ENCODE measurements around the gene ZNF487. TPM values are rescaled to one million over a fixed set of nuclear protein-coding genes. Genes with fewer than 3 reads are reported as not detected.

The ZNF487 gene
- total and polyA plus RNA-seq, 10 of the 15 experiments (the other 5 are each of a cell fraction or from before 2014, with no cell fraction given): 0.74 to 2.1 (median 1.1) TPM

GRCh38 chr10:43401627-43402026, 35.3 kb upstream of the ZNF487 start:
- Histone ChIP-seq H3K9me3 (replicated peaks; ENCODE audit: control insufficient read depth, insufficient read depth, low read length) (no peaks in the 10 kb centered on the region), H3K27ac (ENCODE audit: control insufficient read depth, insufficient read depth) (no peak overlapping the region; the same call in 1 of the 2 replicates), H3K4me2 (ENCODE audit: control insufficient read depth, insufficient read depth) (peak overlapping the region; percentile 76), H3K4me3 (peak overlapping the region; percentile 49), H4K20me1 (ENCODE audit: control insufficient read depth, insufficient read depth) (peaks cover 13% of the 10 kb centered on the region), H3K79me2 (ENCODE audit: control insufficient read depth, insufficient read depth, low read length) (peaks cover 99% of the 10 kb centered on the region), H3K27me3 (replicated peaks in 1 of 2; ENCODE audit: control insufficient read depth in 2 of 2, insufficient read depth in 2 of 2, low read length in 1 of 2) (no peaks in the 10 kb centered on the region), H3K4me1 (ENCODE audit: control insufficient read depth, insufficient read depth, low read length) (peaks cover 29% of the 10 kb centered on the region), H3K9ac (ENCODE audit: control insufficient read depth, insufficient read depth, low read length) (peak overlapping the region; percentile 10; the same call in 1 of the 2 replicates), H2AFZ (ENCODE audit: control insufficient read depth, low read depth, low read length) (no peak overlapping the region), H3K36me3 (ENCODE audit: control insufficient read depth in 2 of 2, insufficient read depth in 2 of 2, low read length in 1 of 2) (peaks cover 0 to 13% of the 10 kb centered on the region in 2 experiments; a peak in 3 of 4 replicates)
- intact Hi-C loops (cut with micrococcal nuclease; ENCODE audit: unreplicated experiment): no loop called here
- no TSS peak for BruUV-seq (replicated peaks)
- RAD21 ChIA-PET (ENCODE audit: unreplicated experiment): no interaction called here
- 63% methylated on average over 2 of the region's 2 CpGs for WGBS (ENCODE audit: insufficient coverage, insufficient replicate concordance, low lambda C conversion rate, missing lambda C conversion rate)
- ATAC-seq: no peak
- POLR2A ChIA-PET: interaction anchor here (2.3 kb wide), 1 partner anchor 8 kb away, joined by 10 read pairs; the partner anchor contains the start of gene HNRNPF
- in situ Hi-C loops (cut with MboI): loop anchor here (10.0 to 25.0 kb wide), 4 partner anchors 264 to 1563 kb away; partner anchors contain the start of genes CSGALNACT2 and ZNF33B
- TF ChIP-seq NR2C1 (IDR thresholded peaks at IDR 0.05): no peak
- no peak for TF ChIP-seq ELK1 (IDR thresholded peaks at IDR 0.05; ENCODE audit: low read depth, low read length)
- no peak for TF ChIP-seq SP1 (IDR thresholded peaks at IDR 0.05; ENCODE audit: low read depth, low read length)
- TF ChIP-seq TCF12 (IDR thresholded peaks at IDR 0.05; ENCODE audit: low read depth, low read length): no peak
- no peak for TF ChIP-seq CREM (IDR thresholded peaks at IDR 0.05; ENCODE audit: low read depth)
- TF ChIP-seq DPF2 (IDR thresholded peaks at IDR 0.05): no peak
- no peak for TF ChIP-seq CREB1 (IDR thresholded peaks at IDR 0.05; ENCODE audit: low read depth)
- TF ChIP-seq MTA3 (IDR thresholded peaks at IDR 0.05; ENCODE audit: borderline replicate concordance, low read length): no peak
- TF ChIP-seq BCL3 (IDR thresholded peaks at IDR 0.05; ENCODE audit: borderline replicate concordance, insufficient read depth, low read depth, low read length, poor library complexity, severe bottlenecking): no peak
- no peak for TF ChIP-seq USF2 (IDR thresholded peaks at IDR 0.05; ENCODE audit: borderline replicate concordance, low read depth, low read length)
- no peak for TF ChIP-seq SRF (IDR thresholded peaks at IDR 0.05; ENCODE audit: low read depth in 2 of 2, low read length in 2 of 2)
- TF ChIP-seq ZNF384 (IDR thresholded peaks at IDR 0.05; ENCODE audit: borderline replicate concordance, low read depth, low read length): no peak
- TF ChIP-seq CEBPZ (IDR thresholded peaks at IDR 0.05; ENCODE audit: low read depth, low read length): no peak
- TF ChIP-seq SREBF2 (IDR thresholded peaks at IDR 0.05; ENCODE audit: low read length): no peak
- TF ChIP-seq YBX1 (IDR thresholded peaks at IDR 0.05): no peak
- TF ChIP-seq ZNF622 (IDR thresholded peaks at IDR 0.05): no peak
- TF ChIP-seq HDGF (IDR thresholded peaks at IDR 0.05): no peak
- TF ChIP-seq RCOR1 (conservative IDR thresholded peaks at IDR 0.05; ENCODE audit: low read depth, low read length): no peak
- CTCF ChIA-PET: interaction anchor here (1.2 kb wide), 1 partner anchor 11 kb away, joined by 4 read pairs; no protein-coding TSS in a partner anchor
- no peak for DNase-seq (ENCODE audit: low read depth, low spot score)
- FAIRE-seq: no peak
- SMC1A ChIA-PET (ENCODE audit: uncharacterized antibody, unreplicated experiment): interaction anchor here (0.7 to 1.8 kb wide), 3 partner anchors 26 to 52 kb away, joined by 3 to 10 read pairs (median 3); no protein-coding TSS in a partner anchor

All from GM12878 (cell line).